SK-N-SH (cell line): ENCODE results near the gene FAAP20. TPM values are rescaled to one million over a fixed set of nuclear protein-coding genes. Genes with fewer than 3 reads are reported as not detected.

ENCODE experiments used
- CTCF ChIA-PET: fragments of 300-600, 350-600 bp; formaldehyde crosslinking; extraction: SDS; loops from one replicate; lab custom pipeline; 2021; lab: Yijun Ruan, JAX
- POLR2A ChIA-PET: fragments of 350-600 bp; sonication (Branson Sonifier 250); formaldehyde crosslinking; extraction: SDS; loops from one replicate; lab custom pipeline; 2020; ENCODE audit warnings: antibody characterized with exemption, inconsistent platforms; lab: Yijun Ruan, JAX
- DNase-seq: peaks from one replicate; pipeline ENCODE4 v3.0.0; 2012
- H2AFZ ChIP-seq: fragments of 200-600 bp; sonication (generic); 2 replicates; pipeline ENCODE4 v1.8.1; 2016; ENCODE audit warnings: antibody characterized with exemption, mild to moderate bottlenecking, low read depth
- H3F3A ChIP-seq: fragments of 200-600 bp; sonication (generic); replicated peaks from 2 replicates; pipeline ENCODE3; 2016; ENCODE audit warnings: antibody characterized with exemption, mild to moderate bottlenecking; ENCODE audit not compliant: insufficient read depth
- H3K27ac ChIP-seq, 2 experiments: fragments of 200-500 bp in 1 of 2; fragments of 200-600 bp in 1 of 2; sonication (Bioruptor generic) in 1 of 2; sonication (generic), shearing (Covaris generic) in 1 of 2; 2 replicates each; pipeline versions ENCODE4 v1.5.1 to v1.6.1; 2014 to 2016; ENCODE audit warnings: low read depth in 2 of 2, inconsistent platforms in 1 of 2, low read length in 1 of 2, mild to moderate bottlenecking in 1 of 2, mixed read lengths in 1 of 2
- H3K27me3 ChIP-seq: fragments of 200-600 bp; sonication (generic), shearing (Covaris generic); 2 replicates; pipeline ENCODE4 v1.6.1; 2016; ENCODE audit warnings: mixed run types; ENCODE audit not compliant: insufficient read depth
- H3K36me3 ChIP-seq, 2 experiments: fragments of 200-500 bp in 1 of 2; fragments of 200-600 bp in 1 of 2; sonication (Bioruptor generic) in 1 of 2; sonication (generic) in 1 of 2; replicated peaks in 1 of 2; 2 replicates each; pipeline versions ENCODE3 to v1.5.1; 2014 to 2016; ENCODE audit warnings: low read length in 1 of 2, mild to moderate bottlenecking in 1 of 2; ENCODE audit not compliant: insufficient read depth in 2 of 2, control insufficient read depth in 1 of 2
- H3K4me1 ChIP-seq, 2 experiments: fragments of 200-500 bp in 1 of 2; fragments of 200-600 bp in 1 of 2; sonication (Bioruptor generic) in 1 of 2; sonication (generic), shearing (Covaris generic) in 1 of 2; 2 replicates each; pipeline versions ENCODE4 v1.5.1 to v1.6.1; 2014 to 2016; ENCODE audit warnings: low read depth in 1 of 2, low read length in 1 of 2, mixed run types in 1 of 2; ENCODE audit not compliant: insufficient read depth in 2 of 2, control insufficient read depth in 1 of 2
- H3K4me2 ChIP-seq: fragments of 200-600 bp; sonication (generic), shearing (Covaris generic); 2 replicates; pipeline ENCODE4 v1.6.1; 2017; ENCODE audit warnings: mixed run types
- H3K4me3 ChIP-seq, 2 experiments: fragments of 200-500 bp in 1 of 2; fragments of 200-600 bp in 1 of 2; sonication (Bioruptor generic) in 1 of 2; sonication (generic), shearing (Covaris generic) in 1 of 2; 2 replicates each; pipeline versions ENCODE4 v1.5.1 to v1.8.1; 2014 to 2016; ENCODE audit warnings: low read depth in 2 of 2, inconsistent platforms in 1 of 2, low read length in 1 of 2, mild to moderate bottlenecking in 1 of 2, mixed read lengths in 1 of 2, moderate library complexity in 1 of 2
- H3K79me2 ChIP-seq: fragments of 200-600 bp; sonication (generic); 2 replicates; pipeline ENCODE4 v1.8.1; 2017; ENCODE audit warnings: mild to moderate bottlenecking; ENCODE audit not compliant: insufficient read depth
- H3K9ac ChIP-seq: fragments of 200-600 bp; sonication (generic); 2 replicates; pipeline ENCODE4 v1.6.1; 2017; ENCODE audit warnings: mixed run types
- H3K9me2 ChIP-seq: fragments of 200-600 bp; sonication (generic); 2 replicates; pipeline ENCODE4 v1.6.1; 2017; ENCODE audit warnings: mixed run types
- H3K9me3 ChIP-seq: fragments of 200-600 bp; sonication (generic); 2 replicates; pipeline ENCODE4 v1.6.1; 2017; ENCODE audit warnings: mixed run types, mild to moderate bottlenecking, moderate library complexity
- H4K20me1 ChIP-seq: fragments of 200-600 bp; sonication (generic); 2 replicates; pipeline ENCODE4 v1.6.1; 2017; ENCODE audit warnings: mild to moderate bottlenecking, mixed run types; ENCODE audit not compliant: insufficient read depth
- ELF1 ChIP-seq: IDR thresholded peaks from 2 replicates; pipeline ENCODE4 v1.4.0; 2012
- EP300 ChIP-seq, 2 experiments: IDR thresholded peaks; 2 replicates each; pipeline versions ENCODE4 v1.4.0 to v1.6.1; 2012; ENCODE audit warnings: borderline replicate concordance in 1 of 2, low read depth in 1 of 2, low read length in 1 of 2
- EZH2phosphoT487 ChIP-seq: fragments of 200-600 bp; sonication (generic); IDR thresholded peaks from 2 replicates; pipeline ENCODE4 v1.6.1; 2017; ENCODE audit warnings: low read depth, mixed run types, mild to moderate bottlenecking, antibody characterized with exemption, moderate library complexity, borderline replicate concordance
- FOSL2 ChIP-seq: IDR thresholded peaks from 2 replicates; pipeline ENCODE4 v1.4.0; 2012; ENCODE audit warnings: low read depth, mild to moderate bottlenecking, moderate library complexity, borderline replicate concordance
- GABPA ChIP-seq: IDR thresholded peaks from 2 replicates; pipeline ENCODE4 v1.4.0; 2012; ENCODE audit warnings: low read depth, mild to moderate bottlenecking
- GATA2 ChIP-seq: sonication (generic); formaldehyde crosslinking; IDR thresholded peaks from 2 replicates; pipeline ENCODE4 v1.5.0; 2020; ENCODE audit warnings: mild to moderate bottlenecking, missing genetic modification reagents
- IRF3 ChIP-seq: fragments of 150-350 bp; IDR thresholded peaks from 2 replicates; pipeline ENCODE4 v1.6.1; 2016; ENCODE audit warnings: mild to moderate bottlenecking, low read depth, low read length
- MEF2A ChIP-seq: IDR thresholded peaks from 2 replicates; pipeline ENCODE4 v1.4.0; 2012; ENCODE audit warnings: low read depth, borderline replicate concordance
- NFIC ChIP-seq: IDR thresholded peaks from 2 replicates; pipeline ENCODE4 v1.4.0; 2012; ENCODE audit warnings: borderline replicate concordance
- RCOR1 ChIP-seq: fragments of 150-350 bp; IDR thresholded peaks from 2 replicates; pipeline ENCODE4 v1.6.1; 2017; ENCODE audit warnings: antibody characterized with exemption, low read length
- REST ChIP-seq: IDR thresholded peaks from 2 replicates; pipeline ENCODE4 v1.6.1; 2012; ENCODE audit warnings: mild to moderate bottlenecking, low read depth, low read length, moderate library complexity
- RFX5 ChIP-seq: IDR thresholded peaks from 2 replicates; pipeline ENCODE4 v1.6.1; 2012; ENCODE audit warnings: mild to moderate bottlenecking, improper control_type of control experiment, low read length
- RXRA ChIP-seq: IDR thresholded peaks from 2 replicates; pipeline ENCODE4 v1.4.0; 2012; ENCODE audit warnings: low read depth, mild to moderate bottlenecking, borderline replicate concordance
- SIN3A ChIP-seq: IDR thresholded peaks from 2 replicates; pipeline ENCODE4 v1.6.1; 2012; ENCODE audit warnings: low read depth, mild to moderate bottlenecking, low read length, moderate library complexity, borderline replicate concordance
- USF1 ChIP-seq: IDR thresholded peaks from 2 replicates; pipeline ENCODE4 v1.4.0; 2012; ENCODE audit warnings: low read depth, borderline replicate concordance
- YY1 ChIP-seq: IDR thresholded peaks from 2 replicates; pipeline ENCODE4 v1.4.0; 2012; ENCODE audit warnings: low read depth, mild to moderate bottlenecking
- WGBS: methylation state at CpG from one replicate; pipeline ENCODE4 v1.1.6; 2017; ENCODE audit warnings: low lambda C conversion rate; 5-methylcytosine and 5-hydroxymethylcytosine counted together
- polyA plus RNA-seq, 3 experiments: library from polyadenylated mRNA; depleted of rRNA; stranded (reverse); fragments of >200 nt; gene quantifications; 2 replicates each; pipeline ENCODE4 v1.2.3, GENCODE V29; 2012
- TF ChIP-seq, protein P1 (sequence below): IDR thresholded peaks from 2 replicates; pipeline ENCODE4; 2012
- TF ChIP-seq, protein P2 (sequence below): fragments of 150-350 bp; IDR thresholded peaks from 2 replicates; pipeline ENCODE4 v1.6.1; 2017; ENCODE audit warnings: antibody characterized with exemption, low read length, low read depth, borderline replicate concordance

Gene FAAP20
- polyA plus RNA-seq, 1 of the 3 experiments (the other 2 are of a cell fraction) = 58.3 TPM

GRCh38 chr1:2159124-2159523, 35.4 kb downstream of the FAAP20 start:
- H3K9me3 ChIP-seq = no peaks in the 10 kb centered on the region
- H3K79me2 ChIP-seq = no peaks in the 10 kb centered on the region
- H3K27me3 ChIP-seq = no peaks in the 10 kb centered on the region
- no peaks in the 10 kb centered on the region for H4K20me1 ChIP-seq
- H3K4me2 ChIP-seq = no peak overlapping the region
- no peaks in the 10 kb centered on the region for H3F3A ChIP-seq
- 93% methylated on average over 9 of the region's 18 CpGs for WGBS
- H2AFZ ChIP-seq = no peak overlapping the region
- peaks cover 0 to 4% of the 10 kb centered on the region in 2 experiments for H3K36me3 ChIP-seq
- ChIA-PET CTCF (interaction anchor here (1.0 to 5.5 kb wide), 3 partner anchors 8 to 19 kb away, joined by 3 to 36 read pairs (median 4); no protein-coding TSS in a partner anchor), POLR2A (no interaction called here)
- no peak for DNase-seq
- TF ChIP-seq IRF3 (no peak), USF1 (no peak), RCOR1 (no peak), YY1 (no peak), GATA2 (CRISPR knock-in tag) (no peak), RXRA (no peak), EP300 (IDR thresholded peaks at IDR 0.05; ENCODE audit: borderline replicate concordance in 1 of 2, low read depth in 1 of 2, low read length in 1 of 2) (no peak), MEF2A (no peak), RFX5 (no peak), GABPA (no peak), FOSL2 (no peak), REST (no peak), NFIC (no peak), SIN3A (no peak), EZH2phosphoT487 (no peak), ELF1 (no peak)
- TF ChIP-seq, protein P1, sequence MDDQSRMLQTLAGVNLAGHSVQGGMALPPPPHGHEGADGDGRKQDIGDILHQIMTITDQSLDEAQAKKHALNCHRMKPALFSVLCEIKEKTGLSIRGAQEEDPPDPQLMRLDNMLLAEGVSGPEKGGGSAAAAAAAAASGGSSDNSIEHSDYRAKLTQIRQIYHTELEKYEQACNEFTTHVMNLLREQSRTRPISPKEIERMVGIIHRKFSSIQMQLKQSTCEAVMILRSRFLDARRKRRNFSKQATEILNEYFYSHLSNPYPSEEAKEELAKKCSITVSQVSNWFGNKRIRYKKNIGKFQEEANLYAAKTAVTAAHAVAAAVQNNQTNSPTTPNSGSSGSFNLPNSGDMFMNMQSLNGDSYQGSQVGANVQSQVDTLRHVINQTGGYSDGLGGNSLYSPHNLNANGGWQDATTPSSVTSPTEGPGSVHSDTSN = no peak
- TF ChIP-seq, protein P2, sequence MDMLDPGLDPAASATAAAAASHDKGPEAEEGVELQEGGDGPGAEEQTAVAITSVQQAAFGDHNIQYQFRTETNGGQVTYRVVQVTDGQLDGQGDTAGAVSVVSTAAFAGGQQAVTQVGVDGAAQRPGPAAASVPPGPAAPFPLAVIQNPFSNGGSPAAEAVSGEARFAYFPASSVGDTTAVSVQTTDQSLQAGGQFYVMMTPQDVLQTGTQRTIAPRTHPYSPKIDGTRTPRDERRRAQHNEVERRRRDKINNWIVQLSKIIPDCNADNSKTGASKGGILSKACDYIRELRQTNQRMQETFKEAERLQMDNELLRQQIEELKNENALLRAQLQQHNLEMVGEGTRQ = no peak
- no peaks in the 10 kb centered on the region for H3K4me1 ChIP-seq
- H3K9ac ChIP-seq = no peak overlapping the region
- no peaks in the 10 kb centered on the region for H3K9me2 ChIP-seq
- H3K4me3 ChIP-seq = no peak overlapping the region
- no peak overlapping the region for H3K27ac ChIP-seq
